HG03457 (cell line): ENCODE measurements around the gene ZC3H7B.
"Not testable (repeated sequence)": the region's sequence is repeated elsewhere in the genome, so short reads cannot be mapped to it uniquely, and the experiment has no call there.

Source experiments
- ATAC-seq: cut with Tn5 transposase; IDR thresholded peaks from one replicate; pipeline ENCODE4 v1.9.1; 2021; ENCODE audit warnings: moderate number of reproducible peaks; ENCODE audit not compliant: unreplicated experiment

Gene ZC3H7B, protein sequence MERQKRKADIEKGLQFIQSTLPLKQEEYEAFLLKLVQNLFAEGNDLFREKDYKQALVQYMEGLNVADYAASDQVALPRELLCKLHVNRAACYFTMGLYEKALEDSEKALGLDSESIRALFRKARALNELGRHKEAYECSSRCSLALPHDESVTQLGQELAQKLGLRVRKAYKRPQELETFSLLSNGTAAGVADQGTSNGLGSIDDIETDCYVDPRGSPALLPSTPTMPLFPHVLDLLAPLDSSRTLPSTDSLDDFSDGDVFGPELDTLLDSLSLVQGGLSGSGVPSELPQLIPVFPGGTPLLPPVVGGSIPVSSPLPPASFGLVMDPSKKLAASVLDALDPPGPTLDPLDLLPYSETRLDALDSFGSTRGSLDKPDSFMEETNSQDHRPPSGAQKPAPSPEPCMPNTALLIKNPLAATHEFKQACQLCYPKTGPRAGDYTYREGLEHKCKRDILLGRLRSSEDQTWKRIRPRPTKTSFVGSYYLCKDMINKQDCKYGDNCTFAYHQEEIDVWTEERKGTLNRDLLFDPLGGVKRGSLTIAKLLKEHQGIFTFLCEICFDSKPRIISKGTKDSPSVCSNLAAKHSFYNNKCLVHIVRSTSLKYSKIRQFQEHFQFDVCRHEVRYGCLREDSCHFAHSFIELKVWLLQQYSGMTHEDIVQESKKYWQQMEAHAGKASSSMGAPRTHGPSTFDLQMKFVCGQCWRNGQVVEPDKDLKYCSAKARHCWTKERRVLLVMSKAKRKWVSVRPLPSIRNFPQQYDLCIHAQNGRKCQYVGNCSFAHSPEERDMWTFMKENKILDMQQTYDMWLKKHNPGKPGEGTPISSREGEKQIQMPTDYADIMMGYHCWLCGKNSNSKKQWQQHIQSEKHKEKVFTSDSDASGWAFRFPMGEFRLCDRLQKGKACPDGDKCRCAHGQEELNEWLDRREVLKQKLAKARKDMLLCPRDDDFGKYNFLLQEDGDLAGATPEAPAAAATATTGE

DNA sequence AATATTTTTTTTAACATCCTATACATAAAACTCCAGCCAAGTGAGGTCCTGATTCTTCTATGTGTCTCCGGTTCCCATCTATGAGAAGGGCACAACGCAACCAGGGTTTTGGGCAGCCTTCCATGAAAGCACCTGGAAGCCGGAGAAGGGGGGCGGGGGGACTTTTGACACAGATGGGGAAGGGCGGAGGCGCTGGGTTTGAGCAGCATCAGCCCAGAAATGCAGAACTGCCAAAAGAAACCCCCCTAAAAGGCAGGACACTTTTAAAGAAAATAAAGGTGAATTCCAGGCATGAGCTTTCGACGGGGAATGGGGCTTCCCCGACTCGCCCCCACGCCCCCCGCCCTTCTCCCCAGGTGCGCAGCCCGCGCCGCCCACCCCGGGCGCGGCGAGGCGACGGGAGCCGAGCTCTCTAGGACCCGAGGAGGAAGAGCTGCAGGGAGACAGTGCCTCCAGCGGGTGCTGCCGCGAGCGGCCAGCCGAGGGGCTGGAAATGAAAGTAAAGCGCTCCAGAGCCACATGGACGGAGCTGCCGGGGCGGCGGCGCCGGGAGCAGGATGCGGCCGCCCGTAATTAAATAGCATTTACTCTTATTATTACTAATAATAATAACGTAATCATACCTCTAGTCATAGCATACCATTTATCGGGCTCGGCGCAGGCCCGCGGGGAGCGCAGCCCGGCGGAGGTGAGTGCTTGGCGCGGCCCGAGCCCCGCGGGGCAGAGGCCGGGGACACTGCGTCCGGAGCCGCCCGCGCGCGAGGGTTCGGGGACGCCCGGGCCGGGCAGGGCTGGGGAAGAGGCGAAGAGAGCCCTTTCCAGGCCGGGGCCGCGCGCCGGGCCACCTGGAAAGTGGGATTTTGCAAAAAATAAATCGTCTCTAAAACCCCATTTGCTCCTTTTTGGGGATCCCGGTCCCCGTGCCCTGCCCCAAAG, at the start of gene ZC3H7B:
Gene ZC3H7B, plus strand, starts transcription at position 441 of the 936 bp plus-strand sequence. CDS start 19,136 bp downstream, outside the sequence.
- ATAC-seq = peak; percentile 77

DNA sequence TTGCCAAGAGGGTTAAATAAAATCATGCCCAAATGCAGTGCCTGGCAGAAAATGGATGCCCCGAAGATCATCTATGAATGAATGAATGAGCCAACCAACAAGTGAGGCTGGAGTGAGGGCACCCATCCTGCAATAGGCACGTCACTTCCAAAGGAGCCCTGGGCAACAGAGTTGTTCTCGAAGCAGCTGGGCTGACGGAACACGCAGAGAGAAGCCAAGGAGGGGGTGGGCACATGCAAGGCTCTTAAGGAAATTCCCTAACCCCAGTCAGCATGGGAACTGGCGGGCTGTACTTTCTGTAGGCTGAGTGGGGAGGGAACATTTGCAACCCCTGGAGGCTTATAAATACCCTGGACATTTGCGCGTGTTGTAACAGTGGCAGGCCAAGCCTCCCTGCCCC, 49.0 kb upstream of the ZC3H7B start:
- no peak for ATAC-seq

- ATAC-seq = no peak
These were observed 47.1 kb upstream of the ZC3H7B start for GRCh38 chr22:41254230-41254629.

- ATAC-seq = no peak
These were observed 44.8 kb upstream of the ZC3H7B start for GRCh38 chr22:41256254-41257253.

DNA sequence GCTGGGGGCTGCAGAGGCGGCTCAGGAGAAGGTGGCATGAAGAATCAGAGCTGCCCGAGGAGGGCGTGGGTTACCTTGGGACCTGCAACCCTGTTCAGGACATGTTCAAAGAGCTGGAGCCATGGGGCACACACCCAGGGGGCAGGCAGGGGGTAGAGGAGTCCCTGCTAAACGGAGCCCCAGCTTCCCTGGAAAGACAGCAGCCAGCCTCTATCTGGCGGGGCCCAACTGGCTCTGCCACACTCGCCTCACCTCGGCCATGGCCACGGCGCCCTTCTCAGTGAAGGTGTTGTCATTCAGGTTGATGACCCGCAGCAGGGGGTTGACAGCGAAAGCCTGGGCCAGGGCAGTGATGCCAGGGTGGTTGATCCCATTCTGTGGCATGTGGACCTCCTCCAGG, 43.6 kb upstream of the ZC3H7B start:
- no peak for ATAC-seq

DNA sequence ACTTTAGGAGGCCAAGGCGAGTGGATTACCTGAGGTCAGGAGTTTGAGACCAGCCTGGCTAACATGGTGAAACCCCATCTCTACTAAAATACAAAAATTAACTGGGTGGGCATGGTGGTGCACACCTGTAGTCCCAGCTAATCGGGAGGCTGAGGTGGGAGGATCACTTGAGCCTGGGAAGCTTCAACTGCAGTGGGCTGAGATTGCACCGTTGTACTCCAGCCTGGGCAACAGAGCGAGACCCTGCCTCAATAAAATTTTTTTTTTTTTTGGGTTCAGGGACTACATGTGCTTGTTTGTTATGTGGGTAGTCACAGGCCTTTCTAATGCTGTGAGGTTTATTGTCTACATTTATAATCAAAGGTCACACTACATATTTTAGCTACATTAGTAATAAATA, 41.6 kb upstream of the ZC3H7B start:
- not testable (repeated sequence) for ATAC-seq

- ATAC-seq = no peak
These were observed 40.5 kb upstream of the ZC3H7B start for GRCh38 chr22:41260871-41261270.

GRCh38 chr22:41261541-41262249, 39.6 kb upstream of the ZC3H7B start:
- ATAC-seq = no peak

DNA sequence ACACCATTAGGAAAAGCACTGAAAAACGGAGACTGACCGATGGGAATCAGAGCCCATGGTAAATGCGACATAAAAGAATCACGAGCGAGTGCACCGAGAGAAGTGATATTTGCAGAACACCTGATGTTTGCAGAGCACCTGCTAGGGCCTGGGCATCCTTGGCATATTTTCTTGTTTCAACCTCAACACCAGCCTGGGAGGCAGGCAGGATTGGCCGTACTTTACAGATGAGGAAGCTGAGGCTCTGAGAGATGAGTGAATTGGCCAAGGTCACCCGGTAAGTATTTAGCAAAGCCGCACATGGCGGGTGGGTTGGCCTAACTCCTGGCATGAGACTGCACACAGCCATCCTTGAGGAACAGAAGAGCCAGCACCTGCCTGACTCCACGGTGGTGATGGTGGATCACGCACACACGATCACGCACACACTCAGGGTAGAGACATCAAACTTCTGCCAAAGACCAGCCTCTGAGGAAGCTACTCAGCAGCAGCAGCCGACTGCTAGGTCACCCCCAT, 39.0 kb upstream of the ZC3H7B start:
- no peak for ATAC-seq

GRCh38 chr22:41263704-41264103, 37.6 kb upstream of the ZC3H7B start:
- no peak for ATAC-seq

- ATAC-seq = no peak
These were observed 36.9 kb upstream of the ZC3H7B start for GRCh38 chr22:41264408-41264941.

GRCh38 chr22:41267958-41268357, 33.4 kb upstream of the ZC3H7B start:
- no peak for ATAC-seq

DNA sequence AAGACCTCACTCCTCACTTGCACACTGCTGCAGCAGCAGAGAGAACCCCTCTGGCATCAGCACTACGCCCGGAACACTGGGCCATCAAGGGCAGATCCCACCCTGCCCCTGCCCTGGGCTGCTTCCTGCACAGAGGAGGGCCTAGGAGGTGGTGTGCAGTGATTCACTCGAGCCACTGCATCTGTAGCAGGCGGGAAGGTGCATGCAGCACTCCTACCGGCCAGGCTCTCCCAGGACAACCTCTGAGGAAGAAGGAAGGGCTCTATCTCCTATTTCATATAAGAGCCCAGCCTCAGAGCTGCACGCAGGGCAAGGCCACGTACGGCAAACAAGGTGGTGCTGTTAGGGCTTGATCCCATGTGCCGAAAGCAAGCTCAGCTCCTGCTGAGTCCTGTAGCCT, 29.5 kb upstream of the ZC3H7B start:
- no peak for ATAC-seq

- ATAC-seq = no peak
These were observed 28.2 kb upstream of the ZC3H7B start for GRCh38 chr22:41273128-41273527.

- ATAC-seq = no peak
These were observed 26.5 kb upstream of the ZC3H7B start for GRCh38 chr22:41274856-41275255.

GRCh38 chr22:41280065-41280464, 21.3 kb upstream of the ZC3H7B start:
- no peak for ATAC-seq

- no peak for ATAC-seq
These were observed 20.5 kb upstream of the ZC3H7B start for GRCh38 chr22:41280854-41281253.

- ATAC-seq = no peak
These were observed 16.9 kb upstream of the ZC3H7B start for GRCh38 chr22:41284465-41284864.
